GM13977 (cell line): ENCODE data around the gene DACT2.

Experiments
- DNase-seq: peaks from one replicate; pipeline ENCODE4 v3.0.0; 2012; ENCODE audit warnings: low spot score
- CTCF ChIP-seq: IDR thresholded peaks from 2 replicates; pipeline ENCODE4 v1.5.1; 2012; ENCODE audit warnings: mild to moderate bottlenecking, control low read depth; ENCODE audit not compliant: insufficient read depth; ENCODE audit errors: extremely low read depth, missing control alignments
- in situ Hi-C: fragments of 300-500 bp; cut with MboI; formaldehyde crosslinking; loops from one replicate; pipeline ENCODE4 v1.12.0; 2022; ENCODE audit warnings: low sequenced_read_pairs, low pct_unique_long_range_greater_than_20kb, mixed read lengths, inconsistent platforms; ENCODE audit not compliant: unreplicated experiment

DACT2 gene

DNA sequence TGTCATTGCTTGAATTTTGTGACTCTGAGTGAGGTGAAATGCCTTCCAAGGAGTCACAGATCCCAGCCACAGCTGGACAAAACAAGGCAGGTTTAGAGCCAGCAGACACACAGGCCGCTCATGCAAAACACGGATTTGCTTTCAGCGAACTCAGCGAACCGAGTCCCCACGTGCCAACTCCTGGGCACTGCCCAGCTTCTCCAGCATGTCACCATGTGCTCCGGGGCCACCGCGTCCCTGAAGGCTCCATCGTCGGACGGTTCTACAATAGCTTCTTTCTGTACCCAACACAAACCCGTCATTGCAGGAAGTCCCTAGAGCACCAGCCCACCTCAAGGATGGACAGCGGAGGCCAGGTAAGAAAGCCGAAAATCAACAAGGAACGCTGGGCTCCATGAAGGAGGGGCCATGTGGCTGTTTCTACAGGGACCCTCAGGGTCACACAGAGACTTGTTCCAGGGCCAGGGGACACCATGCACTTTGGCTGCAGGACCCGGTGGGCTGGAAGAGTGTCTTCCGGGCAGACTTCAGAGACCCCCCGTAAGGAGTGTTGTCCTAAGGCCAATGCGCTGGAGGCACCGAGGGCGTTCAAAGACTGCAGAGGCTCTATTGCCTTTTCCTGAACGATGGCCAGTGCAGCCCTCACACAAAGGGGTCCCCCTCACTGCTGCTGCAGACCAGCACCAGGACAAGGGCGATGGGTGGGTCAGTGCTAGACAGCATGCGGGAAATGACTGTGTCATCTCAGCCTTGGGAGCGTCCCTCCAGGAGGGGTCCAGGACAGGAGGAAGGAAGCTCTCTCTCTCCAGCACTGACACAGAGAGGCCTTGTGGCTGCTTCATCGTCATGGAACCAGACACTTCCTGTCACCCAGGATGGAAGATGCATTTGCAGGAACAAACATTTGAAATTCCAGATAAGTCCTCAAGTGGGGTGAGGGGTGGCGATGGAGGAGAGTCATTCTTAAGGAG, 19.8 kb downstream of the DACT2 start:
- no peak for TF ChIP-seq CTCF
- in situ Hi-C loops, result no loop called here
- DNase-seq, result no peak

GRCh38 chr6:168297643-168298042, 21.9 kb downstream of the DACT2 start:
- TF ChIP-seq CTCF, result no peak
- in situ Hi-C loops, result no loop called here
- no peak for DNase-seq

- in situ Hi-C loops, result no loop called here
- no peak for DNase-seq
- no peak for TF ChIP-seq CTCF
Observed at GRCh38 chr6:168294901-168295300, 24.7 kb downstream of the DACT2 start.

GRCh38 chr6:168293636-168294530, 25.7 kb downstream of the DACT2 start:
- DNase-seq, result no peak
- in situ Hi-C loops, result no loop called here
- TF ChIP-seq CTCF, result no peak

GRCh38 chr6:168292826-168293225, 26.8 kb downstream of the DACT2 start:
- DNase-seq, result no peak
- in situ Hi-C loops, result no loop called here
- TF ChIP-seq CTCF, result no peak

DNA sequence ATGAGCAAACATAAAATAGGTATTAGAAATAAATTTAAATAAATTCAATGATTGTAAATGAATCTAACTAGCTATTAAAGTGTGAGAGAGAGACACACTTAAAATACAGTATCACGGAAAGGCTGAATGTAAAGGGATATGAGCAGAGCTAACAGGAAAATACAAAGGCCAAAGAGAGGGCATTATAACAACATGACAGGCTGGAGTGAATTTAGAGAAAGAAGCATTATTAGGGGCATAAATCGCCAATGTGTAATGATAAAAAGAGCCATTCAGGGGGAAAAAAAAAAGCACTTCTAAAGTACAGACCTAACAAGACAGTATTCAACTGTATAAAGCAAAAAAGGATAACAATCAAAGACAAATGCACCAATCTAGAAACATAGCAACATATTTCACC, 28.1 kb downstream of the DACT2 start:
- no peak for TF ChIP-seq CTCF
- DNase-seq, result no peak
- in situ Hi-C loops, result no loop called here
